ENCODE data around the gene SLC9A9.

SLC9A9 gene

GRCh38 chr3:143486611-143487010, 361.7 kb downstream of the SLC9A9 start:
- DNase-seq = no peak
- Mint-ChIP-seq H3K27me3 (ENCODE audit: low read depth, poor library complexity) (no peaks in the 10 kb centered on the region), H3K27ac (no peak overlapping the region), H3K4me1 (peaks cover 12% of the 10 kb centered on the region), H3K36me3 (ENCODE audit: low read depth) (no peaks in the 10 kb centered on the region), H3K9me3 (peaks cover 14% of the 10 kb centered on the region), H3K4me3 (no peak overlapping the region)
- TF ChIP-seq CTCF (IDR thresholded peaks at IDR 0.05) = no peak

GRCh38 chr3:143484846-143485512, 363.3 kb downstream of the SLC9A9 start:
- no peaks in the 10 kb centered on the region for H3K36me3 Mint-ChIP-seq (ENCODE audit: low read depth)
- H3K9me3 Mint-ChIP-seq = peaks cover 14% of the 10 kb centered on the region
- no peak overlapping the region for H3K4me3 Mint-ChIP-seq
- no peaks in the 10 kb centered on the region for H3K27me3 Mint-ChIP-seq (ENCODE audit: low read depth, poor library complexity)
- TF ChIP-seq CTCF (IDR thresholded peaks at IDR 0.05) = no peak
- H3K4me1 Mint-ChIP-seq = peaks cover 12% of the 10 kb centered on the region
- DNase-seq = no peak
- no peak overlapping the region for H3K27ac Mint-ChIP-seq

- Mint-ChIP-seq H3K4me1 (peaks cover 12% of the 10 kb centered on the region), H3K36me3 (ENCODE audit: low read depth) (no peaks in the 10 kb centered on the region), H3K4me3 (no peak overlapping the region)
Observed at GRCh38 chr3:143483214-143483613, 365.1 kb downstream of the SLC9A9 start.

GRCh38 chr3:143482106-143483088, 365.9 kb downstream of the SLC9A9 start:
- Mint-ChIP-seq H3K4me1 (peaks cover 12% of the 10 kb centered on the region), H3K27ac (no peak overlapping the region), H3K9me3 (peaks cover 14% of the 10 kb centered on the region)

More at GRCh38 chr3:143483214-143483613, 365.1 kb downstream of the SLC9A9 start:
- Mint-ChIP-seq H3K27ac (no peak overlapping the region), H3K9me3 (peaks cover 14% of the 10 kb centered on the region), H3K27me3 (ENCODE audit: low read depth, poor library complexity) (no peaks in the 10 kb centered on the region)
- no peak for DNase-seq
- no peak for TF ChIP-seq CTCF (IDR thresholded peaks at IDR 0.05)

GRCh38 chr3:143480344-143480743, 367.9 kb downstream of the SLC9A9 start:
- Mint-ChIP-seq H3K36me3 (ENCODE audit: low read depth) (no peaks in the 10 kb centered on the region), H3K4me3 (no peak overlapping the region), H3K27ac (no peak overlapping the region), H3K4me1 (peaks cover 12% of the 10 kb centered on the region), H3K9me3 (peaks cover 9% of the 10 kb centered on the region), H3K27me3 (ENCODE audit: low read depth, poor library complexity) (no peaks in the 10 kb centered on the region)
- no peak for TF ChIP-seq CTCF (IDR thresholded peaks at IDR 0.05)
- no peak for DNase-seq

More at GRCh38 chr3:143482106-143483088, 365.9 kb downstream of the SLC9A9 start:
- no peaks in the 10 kb centered on the region for H3K27me3 Mint-ChIP-seq (ENCODE audit: low read depth, poor library complexity)
- no peaks in the 10 kb centered on the region for H3K36me3 Mint-ChIP-seq (ENCODE audit: low read depth)
- DNase-seq = no peak
- TF ChIP-seq CTCF (IDR thresholded peaks at IDR 0.05) = no peak
- no peak overlapping the region for H3K4me3 Mint-ChIP-seq

Measured in nephron progenitor cell (in vitro differentiated cells).